Activated gamma-delta T cell (primary cell): ENCODE results near the gene TMEM120B.
"Not testable (repeated sequence)": the region's sequence is repeated elsewhere in the genome, so short reads cannot be mapped to it uniquely, and the experiment has no call there.

Source experiments
- DNase-seq: peaks from one replicate; lab custom pipeline; 2025; lab: John Stamatoyannopoulos, UW

Gene TMEM120B

DNA sequence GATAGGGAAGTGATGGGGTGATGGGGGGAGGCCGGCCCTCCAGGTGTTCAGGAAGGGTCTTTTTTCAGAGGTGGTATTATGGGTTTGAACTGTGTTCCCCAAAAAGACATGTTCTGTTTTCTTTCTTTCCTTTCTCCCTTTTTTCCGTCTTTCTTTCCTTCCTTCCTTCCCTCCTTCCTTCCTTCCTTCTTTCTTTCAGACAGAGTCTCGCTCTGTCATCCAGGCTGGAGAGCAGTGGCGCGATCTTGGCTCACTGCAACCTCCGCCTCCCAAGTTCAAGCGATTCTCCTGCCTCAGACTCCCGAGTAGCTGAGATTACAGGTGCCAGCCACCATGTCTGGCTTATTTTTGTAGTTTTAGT lies 3.5 kb upstream of the TMEM120B start:
- not testable (repeated sequence) for DNase-seq

DNA sequence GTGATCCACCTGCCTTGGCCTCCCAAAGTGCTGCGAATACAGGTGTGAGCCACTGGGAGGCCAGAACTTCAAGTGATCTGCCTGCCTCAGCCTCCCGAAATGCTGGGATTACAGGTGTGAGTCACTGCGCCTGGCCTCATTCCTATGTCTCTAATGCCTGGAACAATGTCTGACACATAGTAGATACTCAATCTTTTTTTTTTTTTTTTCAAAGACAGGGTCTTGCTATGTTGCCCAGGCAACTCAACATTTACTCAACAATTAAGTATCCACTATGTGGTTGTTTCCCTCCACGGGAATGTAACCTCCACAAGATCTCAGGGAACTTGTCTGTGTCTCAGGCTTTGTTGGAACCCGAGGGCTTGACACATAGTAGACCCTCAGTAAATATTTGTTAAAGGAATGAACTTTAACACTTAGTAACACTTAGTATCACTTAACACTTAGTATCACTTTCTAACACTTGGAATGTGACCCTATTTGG lies 3.0 kb upstream of the TMEM120B start:
- DNase-seq, result no peak

DNA sequence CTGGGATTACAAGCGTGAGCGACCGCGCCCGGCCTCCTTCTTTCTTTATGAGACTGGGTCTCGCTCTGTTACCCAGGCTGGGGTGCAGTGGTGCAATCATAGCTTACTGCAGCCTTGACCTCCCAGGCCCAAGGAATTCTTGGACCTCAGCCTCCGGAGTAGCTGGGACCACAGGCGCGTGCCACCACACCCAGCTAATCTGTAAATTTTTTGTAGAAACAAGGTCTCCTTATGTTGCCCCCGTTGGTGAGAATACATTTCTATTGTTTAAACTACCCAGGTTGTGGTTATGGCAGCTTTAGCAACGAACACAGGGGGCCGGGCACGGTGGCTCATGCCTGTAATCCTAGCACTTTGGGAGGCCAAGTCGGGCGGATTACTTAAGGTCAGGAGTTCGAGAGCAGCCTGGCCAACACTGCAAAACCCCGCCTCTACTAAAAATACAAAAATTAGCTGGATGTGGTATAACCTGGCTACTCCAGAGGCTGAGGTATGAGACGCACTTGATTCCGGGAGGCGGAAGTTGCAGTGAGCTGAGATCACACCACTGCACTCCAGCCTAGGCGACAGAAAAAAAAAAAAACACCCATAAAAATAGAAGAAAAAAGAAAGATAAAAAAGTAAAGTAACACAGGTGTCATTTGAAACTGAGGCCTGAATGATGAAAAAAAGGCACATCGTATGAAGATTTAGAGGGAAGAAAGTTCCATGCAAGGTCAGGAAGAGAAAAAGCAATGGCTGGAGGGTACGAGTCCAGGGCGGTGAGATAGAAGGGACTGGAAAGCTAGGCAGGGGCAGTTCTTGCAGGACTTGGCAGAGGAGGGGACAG lies 977 bp upstream of the TMEM120B start:
- DNase-seq, result no peak

DNA sequence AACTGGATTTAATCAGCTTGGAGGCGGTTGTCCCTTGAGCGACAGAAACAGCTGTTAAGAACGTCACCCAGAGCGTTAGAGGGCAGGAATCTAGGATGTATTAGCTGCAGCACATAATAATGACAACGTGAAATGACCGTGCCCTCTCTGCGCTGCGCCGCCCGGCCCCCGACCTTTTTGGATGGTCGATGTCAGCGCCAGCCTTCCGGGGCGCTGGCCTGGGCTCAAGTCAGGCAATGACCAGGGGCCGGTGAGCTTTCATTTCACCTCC lies 427 bp upstream of the TMEM120B start:
- DNase-seq, result peak; percentile 11

DNA sequence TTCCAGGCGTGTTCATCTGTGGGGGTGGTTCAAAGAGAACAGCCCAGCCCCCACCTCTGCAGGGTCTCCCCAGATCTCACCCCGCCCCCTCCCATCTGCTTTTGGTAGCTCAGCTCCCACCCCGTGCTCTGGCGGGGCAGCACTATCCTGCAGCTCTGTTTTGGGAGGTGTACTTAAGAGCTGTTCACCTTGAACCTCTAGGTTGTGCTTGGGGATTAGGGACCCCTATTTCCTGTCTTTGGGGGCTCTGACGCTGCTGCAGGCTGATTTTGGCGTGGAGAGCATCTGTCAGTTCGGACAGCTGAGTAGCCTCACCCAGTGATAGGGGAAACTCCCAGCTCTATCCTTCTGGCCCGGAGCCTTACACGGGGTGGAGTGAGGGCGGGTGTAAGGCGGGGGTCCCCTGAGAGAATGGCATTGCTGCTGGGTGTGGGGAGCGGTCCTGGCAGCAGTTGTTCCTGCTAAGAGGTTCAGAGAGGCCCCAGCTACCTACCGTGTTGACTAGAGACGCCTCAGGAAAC lies 765 bp downstream of the TMEM120B start:
- DNase-seq, result no peak

DNA sequence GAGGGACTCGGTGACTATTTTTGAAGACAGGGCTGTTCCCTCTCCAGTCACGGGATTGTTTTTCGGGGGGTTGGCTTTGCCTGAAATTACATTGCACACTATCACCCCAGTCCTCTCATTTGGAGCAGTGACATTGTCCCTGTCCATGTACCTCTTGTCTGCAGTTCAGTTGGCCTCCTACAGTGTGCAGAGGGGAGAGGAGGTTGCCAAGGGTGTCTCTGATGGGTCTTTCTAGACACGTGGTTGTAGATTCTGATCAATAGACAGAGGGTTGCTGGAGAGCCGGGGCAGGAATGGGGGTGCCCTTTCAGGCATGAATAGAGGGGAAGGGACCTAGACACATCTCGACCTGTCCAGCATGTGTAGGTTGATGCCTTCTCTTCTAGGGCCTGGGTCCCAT lies 1.2 kb downstream of the TMEM120B start:
- no peak for DNase-seq

DNA sequence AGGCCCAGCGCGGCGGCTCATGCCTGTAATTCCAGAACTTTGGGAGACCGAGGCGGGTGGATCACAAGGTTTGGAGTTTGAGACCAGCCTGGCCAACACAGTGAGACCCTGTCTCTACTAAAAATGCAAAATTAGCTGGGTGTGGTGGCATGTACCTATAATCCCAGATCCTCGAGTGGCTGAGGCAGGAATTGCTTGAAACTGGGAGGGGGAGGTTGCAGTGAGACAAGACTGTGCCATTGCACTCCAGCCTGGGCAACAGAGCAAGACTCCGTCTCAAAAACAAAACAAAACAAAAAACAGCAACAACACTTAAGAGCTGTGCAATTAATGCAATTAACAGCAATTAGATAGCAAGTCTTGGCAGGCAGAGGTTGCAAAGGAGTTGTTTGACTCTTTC lies 2.5 kb downstream of the TMEM120B start:
- not testable (repeated sequence) for DNase-seq

DNA sequence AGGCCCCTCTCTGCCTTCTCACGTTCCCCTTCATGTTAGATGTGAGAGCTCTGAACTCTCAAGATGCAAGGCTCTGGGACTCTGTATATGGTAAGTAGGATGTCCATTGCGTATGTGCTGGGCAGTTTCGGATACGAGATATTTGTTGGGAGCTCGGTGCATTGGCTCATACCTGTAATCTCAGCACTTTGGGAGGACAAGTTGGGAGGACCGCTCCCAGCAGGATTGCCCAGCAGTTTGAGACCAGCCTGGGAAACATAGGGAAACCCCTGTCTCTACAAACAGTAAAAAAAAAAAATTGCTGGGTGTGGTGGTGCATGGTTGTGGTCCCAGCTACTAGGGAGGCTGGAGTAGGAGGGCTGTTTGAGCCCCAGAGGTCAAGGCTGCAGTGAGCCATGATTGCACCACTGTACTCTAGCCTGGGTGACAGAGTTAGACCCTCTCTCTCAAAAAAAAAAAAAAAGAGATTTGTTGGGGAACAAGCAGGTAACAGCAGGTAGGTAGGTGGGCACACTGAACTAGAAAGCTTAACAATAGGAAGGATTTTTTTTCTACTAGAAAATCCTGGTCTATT lies 3.4 kb downstream of the TMEM120B start:
- DNase-seq, result no peak

DNA sequence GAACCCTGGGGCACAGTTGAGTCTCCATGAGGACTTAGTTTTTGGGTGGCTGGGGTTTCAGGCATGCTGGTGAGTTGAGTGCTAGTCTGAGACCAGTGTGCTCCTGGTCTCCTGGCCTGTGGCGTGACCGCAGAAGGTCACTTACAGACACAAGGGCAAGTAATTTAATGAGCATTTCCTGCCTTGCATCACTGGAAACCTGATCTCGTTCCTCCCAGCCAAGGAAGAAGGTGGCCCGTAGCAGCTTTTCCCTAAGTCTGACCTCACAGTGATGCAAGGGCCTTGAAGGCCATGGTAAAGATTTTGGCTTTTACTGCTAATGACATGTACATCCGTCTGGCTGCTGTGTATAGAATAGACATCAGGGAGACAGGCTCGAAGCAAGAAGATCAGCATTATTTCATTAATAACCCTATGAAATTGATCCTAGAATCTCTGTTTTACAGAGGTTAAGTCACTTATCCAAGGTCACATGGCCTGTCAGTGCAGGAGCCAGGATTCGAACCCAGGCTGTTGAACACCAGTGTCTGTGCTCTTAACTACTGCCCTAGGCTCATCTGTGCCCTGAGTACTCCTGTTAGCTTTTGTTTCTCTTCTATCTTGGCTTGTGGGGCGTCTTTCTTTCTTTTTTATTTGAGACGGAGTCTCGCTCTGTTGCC lies 4.6 kb downstream of the TMEM120B start:
- DNase-seq, result no peak

DNA sequence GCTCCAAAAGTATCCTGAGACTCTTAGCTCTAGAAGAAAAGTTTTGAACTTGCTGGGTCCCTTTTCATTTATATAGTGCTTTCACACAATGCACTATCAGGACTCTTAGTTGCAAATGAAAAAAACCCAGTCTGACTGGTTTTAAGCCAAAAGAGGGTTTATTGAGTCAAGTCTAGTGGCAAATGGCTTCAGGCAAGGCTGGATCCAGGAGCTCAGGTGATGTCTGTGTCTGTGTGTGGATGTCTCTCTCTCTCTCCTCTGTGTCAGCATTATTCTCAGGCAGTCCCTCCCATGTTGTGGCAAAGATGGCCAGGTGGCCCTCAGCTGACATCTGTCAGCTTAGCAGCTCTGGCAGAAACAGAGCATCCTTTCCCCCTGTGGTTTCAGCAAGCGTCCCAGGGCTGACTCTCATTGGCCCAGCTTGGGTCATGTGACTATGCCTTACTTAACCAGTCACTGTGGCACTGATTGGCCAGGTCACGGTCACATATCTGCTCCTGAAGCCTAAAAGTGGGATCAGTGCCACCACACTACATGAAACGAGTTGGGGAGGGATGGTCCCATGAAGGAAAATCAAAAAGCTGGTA lies 6.2 kb downstream of the TMEM120B start:
- no peak for DNase-seq

DNA sequence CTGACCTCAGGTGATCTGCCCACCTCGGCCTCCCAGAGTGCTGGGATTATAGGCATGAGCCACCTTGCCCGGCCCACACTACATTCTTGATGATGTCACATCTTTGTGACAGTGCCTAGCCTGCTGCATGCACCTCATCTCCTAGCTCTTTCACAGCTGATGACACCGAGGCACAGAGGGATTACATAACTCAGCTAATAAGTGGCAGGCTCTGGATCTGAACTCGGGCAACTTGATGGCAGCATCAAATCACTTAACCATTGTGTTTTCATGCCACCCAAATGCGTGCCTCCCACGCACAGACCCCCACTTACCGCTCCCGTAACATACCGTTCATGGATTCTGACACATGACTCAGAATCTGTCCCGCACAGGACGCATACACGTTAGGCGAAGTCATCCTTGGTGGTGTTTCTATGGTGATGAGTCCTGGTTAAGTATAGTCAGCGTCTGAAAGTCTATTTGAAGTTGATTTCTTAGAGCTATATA lies 7.4 kb downstream of the TMEM120B start:
- DNase-seq, result no peak

DNA sequence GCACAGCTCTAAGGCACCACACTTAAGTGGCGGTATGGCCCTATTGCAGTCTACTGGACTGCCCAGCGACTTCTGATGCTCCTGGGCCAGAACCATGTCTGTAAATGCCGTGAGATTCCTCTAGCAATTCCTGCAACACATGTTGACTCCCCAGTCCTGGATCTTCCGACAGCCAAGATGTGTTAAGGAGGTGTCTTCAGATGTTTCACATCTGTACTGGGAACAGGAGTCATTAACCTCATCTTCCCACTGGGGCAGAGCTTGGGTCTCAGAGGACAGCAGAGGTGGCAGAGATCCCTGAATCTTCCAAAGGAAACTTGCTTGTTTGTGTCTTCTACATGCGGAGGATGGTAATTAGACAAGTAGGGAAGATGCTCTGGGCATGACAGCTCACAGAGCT lies 8.2 kb downstream of the TMEM120B start:
- DNase-seq, result no peak

DNA sequence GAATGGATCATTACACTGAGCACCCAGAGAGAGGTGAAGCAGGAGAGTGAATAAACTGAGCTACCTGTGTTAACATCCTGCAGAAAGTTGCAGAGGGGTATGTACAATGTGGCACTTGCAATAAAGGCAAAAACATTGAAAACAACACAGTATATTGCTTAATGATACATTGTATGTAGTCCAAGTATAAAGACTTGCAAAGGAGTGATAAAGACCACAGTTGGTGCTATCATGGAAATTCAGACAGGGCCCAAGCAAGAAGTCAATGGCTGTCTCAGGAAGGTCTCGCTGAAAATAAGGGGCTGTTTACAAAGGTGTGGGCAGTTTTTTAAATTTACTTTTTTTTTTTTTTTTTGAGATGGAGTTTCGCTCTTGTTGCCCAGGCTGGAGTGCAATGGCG lies 10.0 kb downstream of the TMEM120B start:
- DNase-seq, result no peak

DNA sequence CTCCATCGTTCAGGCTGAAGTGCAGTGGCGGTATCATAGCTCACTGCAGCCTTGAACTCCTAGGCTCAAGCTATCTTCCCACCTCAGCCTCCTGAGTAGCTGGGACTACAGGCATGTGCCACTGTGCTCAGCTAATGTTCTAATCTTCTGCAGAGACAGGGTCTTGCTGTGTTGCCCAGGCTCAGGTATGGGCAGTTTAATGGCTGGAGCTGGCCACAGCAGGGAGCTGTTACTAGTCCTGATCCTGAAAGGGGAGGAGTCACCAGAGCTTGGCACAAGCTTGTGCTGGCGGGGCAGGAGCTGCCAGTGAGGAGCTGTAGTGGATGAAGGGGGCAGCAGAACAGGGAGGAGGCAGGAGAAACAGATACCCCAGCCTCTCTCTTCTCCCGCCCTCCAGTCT lies 10.6 kb downstream of the TMEM120B start:
- DNase-seq, result no peak

DNA sequence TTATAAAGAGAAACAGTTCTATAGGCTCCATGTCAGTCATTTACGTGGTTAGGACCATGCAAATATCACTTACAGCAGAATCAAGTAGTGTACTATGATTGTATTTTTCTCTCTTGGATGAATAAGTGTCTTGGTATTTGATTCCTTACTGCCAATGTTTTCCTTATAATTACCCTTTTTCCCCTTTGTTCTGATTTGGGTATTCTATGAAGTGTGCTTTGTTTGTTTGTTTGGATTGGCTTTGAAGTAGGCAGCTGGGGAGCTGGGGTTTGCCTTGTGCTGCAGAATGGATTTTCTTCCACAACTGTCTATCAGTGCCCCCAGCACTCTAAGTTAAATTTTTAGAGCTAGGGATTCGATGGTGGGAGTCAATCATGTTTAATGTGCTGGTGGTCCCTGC lies 12.4 kb downstream of the TMEM120B start:
- no peak for DNase-seq

DNA sequence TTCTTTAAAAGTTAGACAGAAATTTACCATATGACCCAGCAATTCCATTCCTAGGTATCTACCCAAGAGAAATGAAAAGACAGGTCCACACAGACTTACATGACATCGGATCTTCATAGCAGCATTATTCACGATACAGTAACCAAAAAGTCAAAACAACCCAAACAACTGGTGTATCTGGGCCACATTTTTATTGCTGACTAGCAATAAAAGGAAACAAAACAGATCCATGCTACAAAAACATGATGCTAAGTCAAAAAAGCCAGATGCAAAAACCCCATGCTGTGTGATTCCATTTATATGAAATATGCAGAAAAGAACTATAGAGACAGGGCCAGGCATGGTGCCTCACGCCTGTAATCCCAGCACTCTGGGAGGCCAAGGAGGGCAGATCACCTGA lies 12.9 kb downstream of the TMEM120B start:
- no peak for DNase-seq

DNA sequence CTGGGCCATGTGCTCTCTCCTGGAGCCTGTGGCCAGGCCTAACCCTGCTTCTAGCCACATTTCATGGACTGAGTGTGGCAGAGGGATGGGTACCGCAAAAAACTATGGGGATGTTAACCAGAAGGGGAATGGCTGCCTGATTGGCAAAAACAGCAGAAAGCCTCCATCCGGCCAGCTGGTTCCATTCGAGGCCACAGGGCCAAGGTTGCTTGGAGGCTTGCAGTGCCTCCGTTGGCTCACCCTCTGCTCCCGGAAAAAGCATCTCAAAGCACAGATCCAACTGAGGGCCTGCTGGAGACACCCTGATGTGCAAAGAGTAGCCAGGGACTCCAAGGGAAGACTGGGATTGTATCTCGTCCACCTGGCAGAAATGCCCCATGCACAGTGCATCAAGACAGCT lies 16.5 kb downstream of the TMEM120B start:
- no peak for DNase-seq

DNA sequence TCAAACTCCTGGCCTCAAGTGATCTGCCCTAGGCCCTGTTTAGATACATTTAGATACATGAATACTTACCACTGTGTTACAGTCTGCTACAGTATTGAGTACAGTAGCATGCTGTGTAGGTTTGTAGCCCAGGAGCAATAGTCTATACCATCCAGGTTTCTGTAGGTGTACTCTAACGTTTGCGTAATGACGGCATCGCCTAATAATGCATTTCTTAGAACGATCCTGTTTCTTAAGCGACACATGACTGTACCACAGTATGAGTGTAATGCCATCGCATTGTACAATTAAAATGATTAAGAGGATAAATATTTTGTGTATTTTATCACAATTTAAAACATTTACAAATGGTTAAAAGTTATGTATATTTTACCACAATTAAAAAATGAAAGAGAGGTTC lies 18.9 kb downstream of the TMEM120B start:
- no peak for DNase-seq

DNA sequence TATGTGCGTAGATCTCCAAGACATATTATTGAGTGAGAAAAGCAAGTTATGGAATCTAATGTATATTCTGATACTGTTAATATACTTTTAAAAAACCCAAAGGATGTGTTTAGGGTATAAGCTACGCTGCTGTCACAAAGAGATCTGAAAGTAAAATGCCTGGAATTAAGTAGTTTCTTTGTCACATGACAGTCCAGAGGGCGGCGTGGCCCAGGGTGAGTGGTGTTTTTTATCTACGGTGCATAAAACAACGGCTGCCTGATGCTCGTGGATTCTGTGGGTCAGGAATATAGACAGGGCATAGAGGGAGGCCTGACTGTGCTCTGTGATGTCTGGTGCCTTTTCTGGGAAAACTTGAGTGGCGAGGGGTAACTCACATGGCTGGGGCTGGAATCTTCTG lies 21.3 kb downstream of the TMEM120B start:
- no peak for DNase-seq

DNA sequence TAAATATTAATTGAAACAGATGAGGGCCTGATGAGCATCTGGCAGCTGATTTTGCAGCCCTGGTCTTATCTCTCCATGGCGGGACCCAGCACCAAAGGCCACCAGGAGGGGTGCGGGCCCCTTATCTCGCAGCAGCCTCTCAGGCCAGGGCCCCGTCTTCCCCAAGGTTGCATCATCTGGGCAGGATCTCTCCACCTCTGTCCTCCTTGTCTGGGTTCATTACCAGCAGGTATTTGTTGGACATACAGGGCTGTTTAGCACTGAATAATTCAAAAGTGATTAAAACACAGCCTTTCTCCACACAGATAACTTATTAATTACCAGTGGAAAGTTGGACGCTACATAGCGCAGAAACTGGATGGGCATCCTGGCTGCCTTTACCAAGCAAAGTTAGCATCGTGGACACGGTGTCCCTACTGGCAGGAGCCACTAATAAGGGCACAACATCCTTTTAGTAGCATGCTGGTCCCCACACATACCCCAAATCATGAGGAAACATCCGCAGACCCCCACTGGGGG lies 25.8 kb downstream of the TMEM120B start:
- no peak for DNase-seq

DNA sequence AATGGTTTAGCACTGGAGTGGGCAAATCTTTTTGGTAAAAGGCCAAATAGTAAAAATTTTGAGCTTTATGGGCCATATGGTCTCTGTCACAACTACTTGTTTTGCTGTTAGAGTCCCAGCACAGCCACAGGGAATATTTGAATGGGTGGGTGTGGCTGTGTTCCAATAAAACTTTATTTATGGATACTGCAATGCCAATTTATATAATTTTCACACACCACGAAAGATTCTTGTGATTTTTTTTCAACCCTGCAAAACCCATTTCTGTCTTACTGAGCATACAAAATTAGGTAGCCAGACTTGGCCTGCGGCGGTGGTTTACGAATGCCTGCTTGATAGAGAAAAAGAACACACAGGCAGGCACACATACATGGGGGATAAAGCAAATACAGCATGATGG lies 28.3 kb downstream of the TMEM120B start:
- DNase-seq, result no peak

DNA sequence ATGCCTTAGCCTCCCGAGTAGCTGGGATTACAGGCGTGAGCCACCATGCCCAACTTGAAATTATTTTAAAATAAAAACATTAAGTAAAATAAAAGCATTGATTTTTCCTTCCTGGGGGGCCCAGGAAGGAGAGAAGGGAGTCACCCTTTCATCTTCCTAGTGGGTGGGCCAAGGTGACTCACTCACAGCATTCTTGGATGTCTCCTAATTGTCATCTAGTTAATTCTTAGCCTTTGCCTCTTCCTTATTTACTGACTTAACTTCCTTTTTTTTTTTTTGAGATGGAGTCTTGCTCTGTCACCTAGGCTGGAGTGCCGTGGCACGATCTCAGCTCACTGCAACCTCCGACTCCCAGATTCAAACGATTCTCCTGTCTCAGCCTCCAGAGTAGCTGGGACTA lies 29.2 kb downstream of the TMEM120B start:
- DNase-seq, result no peak
